GM20431 (cell line): ENCODE measurements around the gene ARHGAP28.

ENCODE experiments used
- in situ Hi-C: fragments of 300-500 bp; cut with MseI, MboI; formaldehyde crosslinking; loops from one replicate; pipeline ENCODE4 v1.15.0; 2020; ENCODE audit warnings: low sequenced_read_pairs; ENCODE audit not compliant: unreplicated experiment

The ARHGAP28 gene, protein sequence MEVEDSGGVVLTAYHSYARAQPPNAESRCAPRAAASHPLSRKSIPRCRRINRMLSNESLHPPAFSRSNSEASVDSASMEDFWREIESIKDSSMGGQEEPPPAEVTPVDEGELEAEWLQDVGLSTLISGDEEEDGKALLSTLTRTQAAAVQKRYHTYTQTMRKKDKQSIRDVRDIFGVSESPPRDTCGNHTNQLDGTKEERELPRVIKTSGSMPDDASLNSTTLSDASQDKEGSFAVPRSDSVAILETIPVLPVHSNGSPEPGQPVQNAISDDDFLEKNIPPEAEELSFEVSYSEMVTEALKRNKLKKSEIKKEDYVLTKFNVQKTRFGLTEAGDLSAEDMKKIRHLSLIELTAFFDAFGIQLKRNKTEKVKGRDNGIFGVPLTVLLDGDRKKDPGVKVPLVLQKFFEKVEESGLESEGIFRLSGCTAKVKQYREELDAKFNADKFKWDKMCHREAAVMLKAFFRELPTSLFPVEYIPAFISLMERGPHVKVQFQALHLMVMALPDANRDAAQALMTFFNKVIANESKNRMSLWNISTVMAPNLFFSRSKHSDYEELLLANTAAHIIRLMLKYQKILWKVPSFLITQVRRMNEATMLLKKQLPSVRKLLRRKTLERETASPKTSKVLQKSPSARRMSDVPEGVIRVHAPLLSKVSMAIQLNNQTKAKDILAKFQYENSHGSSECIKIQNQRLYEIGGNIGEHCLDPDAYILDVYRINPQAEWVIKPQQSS

DNA sequence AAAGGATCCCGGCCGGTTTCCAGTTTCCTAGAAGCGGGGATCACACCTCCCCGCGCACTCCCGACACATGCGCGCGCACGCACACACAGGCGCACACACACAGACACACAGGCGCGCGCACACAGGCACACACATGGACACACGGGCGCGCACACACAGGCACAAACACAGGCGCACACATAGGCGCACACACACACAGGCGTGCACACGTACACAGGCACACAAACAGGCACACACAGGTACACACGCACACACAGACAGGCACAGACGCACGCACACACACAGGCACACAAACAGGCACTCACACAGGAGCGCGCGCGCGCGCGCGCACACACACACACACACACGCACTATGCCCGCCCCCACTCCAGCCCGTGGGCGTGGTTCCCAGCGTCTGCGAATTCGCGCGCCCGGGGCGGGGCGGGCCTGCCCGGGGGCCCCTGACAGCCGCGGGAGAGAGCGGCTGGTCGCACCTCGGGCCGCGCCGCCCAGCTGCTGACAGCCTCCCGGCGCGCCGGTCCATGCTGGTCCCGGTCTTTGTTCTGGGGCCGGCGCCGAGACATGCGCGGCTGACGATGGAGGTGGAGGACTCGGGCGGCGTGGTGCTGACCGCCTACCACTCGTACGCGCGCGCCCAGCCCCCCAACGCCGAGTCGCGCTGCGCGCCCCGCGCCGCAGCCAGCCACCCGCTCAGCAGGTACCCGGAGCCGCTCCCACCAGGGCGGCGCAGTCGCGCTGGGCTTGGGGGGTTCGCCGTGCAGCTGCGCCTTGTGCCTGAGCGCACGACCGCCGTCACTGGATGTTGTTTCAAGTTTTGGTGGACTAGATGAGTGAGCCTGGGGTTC is at the start of gene ARHGAP28:
TSS of gene ARHGAP28 (plus strand) at position 470 of the 845 bp plus-strand sequence. CDS start at position 576, 106 bp downstream.
- in situ Hi-C loops: no loop called here

DNA sequence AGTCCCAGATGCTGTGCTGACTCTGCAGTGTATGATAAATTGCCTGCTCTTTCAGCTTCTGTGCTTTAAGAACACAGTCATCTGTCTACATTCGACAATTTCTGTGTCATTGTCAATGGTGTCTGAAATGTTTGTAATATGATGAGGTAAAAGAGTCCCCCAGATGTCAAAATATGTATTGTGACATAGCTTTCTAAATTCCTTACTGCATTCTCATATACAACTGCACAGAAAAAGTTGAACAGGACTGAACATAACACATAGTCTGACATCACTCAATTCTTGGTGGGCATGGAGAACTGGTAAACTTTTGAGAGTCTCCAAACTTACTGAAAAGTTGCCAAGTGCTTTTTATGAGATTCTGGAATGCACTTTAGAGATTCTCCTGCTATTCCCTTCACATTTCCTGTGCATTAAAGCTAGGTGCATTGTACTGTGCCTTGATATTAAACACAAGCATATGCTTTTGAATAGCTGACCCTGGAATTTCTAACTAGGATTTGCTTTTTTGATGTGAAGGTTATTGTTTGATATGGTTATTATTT is 48.1 kb upstream of the ARHGAP28 start:
- in situ Hi-C loops: no loop called here

DNA sequence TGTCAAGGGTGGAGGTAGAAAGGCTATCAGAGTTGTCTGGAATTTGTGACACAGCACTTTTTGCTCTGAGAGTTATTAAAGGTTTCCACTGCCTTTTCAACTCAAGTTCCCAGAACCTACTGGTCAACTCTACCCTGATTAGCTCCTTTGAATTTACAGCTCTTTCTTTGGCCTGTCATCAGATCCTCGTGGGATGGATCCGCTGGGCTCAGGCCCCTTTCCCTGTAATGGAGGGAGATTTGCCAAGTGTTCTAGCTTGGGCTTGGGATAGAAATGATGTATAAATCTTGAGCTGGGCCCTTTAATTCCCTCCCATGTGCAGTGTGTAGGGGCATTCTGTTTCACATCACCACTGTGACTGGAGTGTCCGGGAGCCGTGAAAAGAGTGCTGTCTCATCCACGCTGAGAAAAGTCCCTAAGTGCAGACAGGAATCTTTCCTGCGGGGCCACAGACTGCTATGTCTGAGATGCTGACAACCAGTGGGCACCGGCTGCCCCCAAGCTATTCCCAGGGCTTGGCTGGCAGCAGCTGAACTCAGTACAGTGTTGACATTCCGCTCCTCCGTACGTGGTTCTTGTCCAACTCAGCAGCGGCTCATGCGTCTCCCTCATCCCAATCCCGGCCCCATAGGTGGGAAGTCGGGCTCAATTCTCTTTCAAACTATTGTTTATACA is 46.9 kb upstream of the ARHGAP28 start:
- in situ Hi-C loops: no loop called here

DNA sequence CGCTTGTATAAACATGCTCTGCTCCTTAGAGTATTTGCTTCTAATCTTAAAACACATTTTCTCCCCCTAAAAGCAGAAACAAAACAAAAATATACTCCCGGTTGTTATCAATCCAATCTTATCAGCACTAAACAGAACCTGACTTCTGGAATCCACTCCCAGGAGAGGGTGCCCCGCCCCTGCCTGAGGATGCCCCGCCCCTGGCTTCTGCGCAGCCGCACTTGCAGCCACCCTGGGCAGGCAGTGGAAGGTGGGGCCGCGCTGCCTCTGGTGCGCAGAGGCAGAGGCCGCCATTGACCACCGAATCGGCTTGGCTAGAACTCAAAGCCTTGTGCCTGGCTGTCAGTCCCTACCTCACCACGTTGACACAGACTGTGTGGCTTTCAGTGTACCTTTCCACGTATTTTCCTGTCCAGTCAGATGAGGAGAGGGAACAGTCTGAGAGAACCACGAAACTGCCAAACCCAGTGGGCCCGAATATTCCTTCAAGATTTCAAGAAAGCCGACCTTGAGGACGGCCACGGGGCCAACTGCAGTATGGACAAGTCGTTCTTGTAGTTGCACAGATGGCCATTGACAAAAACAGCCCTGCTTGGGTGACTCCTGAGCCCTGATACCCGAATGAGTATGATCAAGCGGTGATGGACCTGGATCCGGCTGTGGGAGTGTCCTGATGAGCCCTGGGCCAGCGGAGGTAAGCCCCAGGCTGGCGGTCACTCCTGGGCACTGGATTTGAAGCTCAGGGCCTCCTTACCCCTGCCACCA is 46.2 kb upstream of the ARHGAP28 start:
- in situ Hi-C loops: no loop called here

DNA sequence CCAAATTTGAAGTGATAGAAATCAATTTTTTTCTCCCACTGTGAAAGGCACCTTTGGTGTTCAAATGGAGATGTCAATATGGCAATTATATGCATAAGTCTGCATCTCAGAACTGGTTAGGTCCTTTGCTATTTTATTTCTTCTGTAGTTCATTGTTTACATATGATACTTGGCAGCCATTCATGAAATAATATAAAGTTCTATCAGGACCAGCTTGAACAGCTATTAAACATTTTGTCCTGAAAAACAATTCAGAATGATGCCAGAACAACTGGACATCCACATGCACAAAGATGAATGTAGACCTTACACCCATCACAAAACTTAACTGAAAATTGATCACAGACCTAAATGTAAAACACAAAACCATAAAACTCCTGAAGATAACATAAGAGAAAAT is 41.8 kb upstream of the ARHGAP28 start:
- in situ Hi-C loops: no loop called here

DNA sequence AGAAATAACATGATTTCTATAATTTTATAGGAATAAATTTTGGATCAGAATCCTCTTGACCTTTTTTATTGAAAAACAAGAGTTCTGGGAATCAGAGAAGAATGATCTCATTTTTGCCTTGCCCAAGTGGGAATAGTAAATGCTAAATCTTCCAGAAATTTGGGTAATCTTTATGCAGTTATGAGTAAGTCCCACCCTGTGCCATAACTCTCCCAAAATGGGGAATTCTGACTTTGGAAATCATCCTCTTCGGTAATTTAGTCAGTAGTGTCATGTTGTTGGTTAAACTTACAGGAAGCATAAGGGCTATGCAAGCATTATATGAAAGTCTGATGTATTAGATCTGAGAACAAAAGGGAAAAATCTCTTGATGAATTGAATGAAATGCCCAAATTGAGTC is 20.6 kb upstream of the ARHGAP28 start:
- in situ Hi-C loops: no loop called here

DNA sequence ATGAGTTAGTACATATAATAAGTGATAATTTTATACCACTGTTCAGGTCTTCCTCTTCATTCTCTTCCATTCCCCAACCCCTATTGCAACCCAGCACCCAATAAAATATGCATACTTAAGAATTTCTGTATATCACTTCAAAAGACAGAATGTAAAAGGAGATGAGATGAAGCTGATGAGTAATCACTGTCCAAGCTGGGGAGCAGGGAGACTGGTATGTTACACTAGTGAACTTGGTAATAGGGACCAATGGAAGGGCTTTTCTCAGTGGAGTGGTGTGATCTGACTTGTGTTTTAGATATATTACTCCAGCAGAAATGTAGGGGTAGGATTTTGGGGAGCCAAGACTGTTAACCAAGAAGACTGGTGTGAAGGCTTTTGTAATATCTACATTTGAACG is 18.0 kb upstream of the ARHGAP28 start:
- in situ Hi-C loops: no loop called here

DNA sequence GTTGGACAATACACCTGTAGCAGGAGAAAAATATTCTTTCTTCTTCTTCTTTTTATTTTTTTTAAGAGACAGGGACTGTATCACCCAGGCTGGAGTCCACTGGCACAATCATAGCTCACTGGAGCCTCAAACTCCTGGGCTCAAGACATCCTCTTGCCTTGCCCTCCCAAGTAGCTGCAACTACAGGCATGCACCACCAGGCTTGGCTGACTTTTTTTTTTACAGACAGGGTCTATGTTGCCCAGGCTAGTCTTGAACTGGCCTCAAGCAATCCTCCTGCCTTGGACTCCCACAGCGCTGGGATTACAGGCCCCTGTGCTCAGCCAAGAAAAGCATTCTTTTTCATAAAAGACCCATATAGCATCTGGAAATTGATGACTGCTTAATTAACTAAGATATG is 17.1 kb upstream of the ARHGAP28 start:
- in situ Hi-C loops: no loop called here

DNA sequence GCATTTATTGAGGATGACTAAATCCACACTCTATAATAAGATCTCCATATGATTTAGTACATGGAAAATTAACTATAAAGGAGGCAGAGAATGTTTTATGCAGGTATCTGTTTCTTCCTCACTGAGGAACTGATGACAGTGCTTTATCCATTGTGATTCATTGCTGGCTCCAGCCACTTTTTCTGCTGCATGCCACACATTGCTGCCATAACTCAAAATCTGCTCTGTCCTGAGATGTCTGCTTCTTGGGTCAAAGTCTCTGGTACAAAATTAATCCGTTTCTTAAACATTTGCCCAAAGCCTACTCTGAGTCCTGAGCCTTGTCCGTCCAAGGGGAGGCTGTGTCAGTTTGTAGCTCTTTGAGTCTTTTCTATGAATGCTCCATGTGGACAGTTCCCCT is 15.5 kb upstream of the ARHGAP28 start:
- in situ Hi-C loops: no loop called here

DNA sequence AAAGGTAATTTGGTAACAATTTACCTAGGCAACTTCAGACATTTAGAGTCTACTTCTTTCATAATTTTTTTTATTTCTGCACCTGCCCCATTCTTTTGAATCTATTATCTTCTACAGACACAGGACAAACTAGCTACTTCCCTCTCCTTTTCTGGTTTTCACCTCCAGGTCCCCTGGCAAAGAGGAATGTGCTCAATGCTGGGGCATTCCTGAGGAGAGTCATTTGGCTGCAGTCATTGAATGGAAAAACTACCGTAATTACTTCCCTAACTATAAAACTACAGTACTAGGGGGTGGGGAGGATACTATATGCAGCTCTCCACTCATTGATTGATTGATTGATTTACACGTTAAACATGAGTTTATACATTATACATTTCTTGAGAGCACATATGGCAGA is 11.2 kb upstream of the ARHGAP28 start:
- in situ Hi-C loops: no loop called here

DNA sequence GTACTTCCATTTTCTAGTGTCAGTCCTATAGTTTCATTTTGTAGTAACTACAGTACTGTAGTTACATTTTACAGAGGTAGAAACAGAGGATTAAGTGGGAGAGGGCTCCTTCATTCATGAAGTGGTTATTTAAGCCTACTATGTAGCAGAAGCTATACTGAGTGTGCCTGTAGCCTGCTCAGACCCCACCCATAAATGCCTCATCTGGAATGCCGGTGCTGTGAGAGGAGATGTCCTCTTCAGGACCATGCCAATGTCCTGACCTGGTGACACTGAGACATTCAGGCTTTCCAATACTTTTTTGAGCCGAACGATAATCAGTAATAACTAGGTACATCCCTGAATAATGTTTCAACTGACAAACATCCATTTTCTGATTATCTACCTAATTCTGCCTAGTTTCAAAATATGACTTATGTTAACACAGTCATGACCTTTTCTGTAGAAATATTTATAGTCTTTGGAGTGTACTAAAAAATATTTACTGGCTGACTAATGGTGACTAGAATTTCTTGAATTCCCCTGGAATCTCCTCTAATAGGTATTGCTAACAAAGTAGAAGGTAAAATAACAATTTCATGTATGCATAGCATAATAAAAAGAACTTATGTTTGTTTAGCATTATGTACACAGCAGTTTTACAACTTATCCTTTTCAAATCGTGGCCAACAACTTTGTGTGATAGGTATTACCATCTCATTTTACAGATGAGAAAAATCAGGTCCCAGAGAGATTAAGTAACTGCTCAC is 10.2 kb upstream of the ARHGAP28 start:
- in situ Hi-C loops: no loop called here

DNA sequence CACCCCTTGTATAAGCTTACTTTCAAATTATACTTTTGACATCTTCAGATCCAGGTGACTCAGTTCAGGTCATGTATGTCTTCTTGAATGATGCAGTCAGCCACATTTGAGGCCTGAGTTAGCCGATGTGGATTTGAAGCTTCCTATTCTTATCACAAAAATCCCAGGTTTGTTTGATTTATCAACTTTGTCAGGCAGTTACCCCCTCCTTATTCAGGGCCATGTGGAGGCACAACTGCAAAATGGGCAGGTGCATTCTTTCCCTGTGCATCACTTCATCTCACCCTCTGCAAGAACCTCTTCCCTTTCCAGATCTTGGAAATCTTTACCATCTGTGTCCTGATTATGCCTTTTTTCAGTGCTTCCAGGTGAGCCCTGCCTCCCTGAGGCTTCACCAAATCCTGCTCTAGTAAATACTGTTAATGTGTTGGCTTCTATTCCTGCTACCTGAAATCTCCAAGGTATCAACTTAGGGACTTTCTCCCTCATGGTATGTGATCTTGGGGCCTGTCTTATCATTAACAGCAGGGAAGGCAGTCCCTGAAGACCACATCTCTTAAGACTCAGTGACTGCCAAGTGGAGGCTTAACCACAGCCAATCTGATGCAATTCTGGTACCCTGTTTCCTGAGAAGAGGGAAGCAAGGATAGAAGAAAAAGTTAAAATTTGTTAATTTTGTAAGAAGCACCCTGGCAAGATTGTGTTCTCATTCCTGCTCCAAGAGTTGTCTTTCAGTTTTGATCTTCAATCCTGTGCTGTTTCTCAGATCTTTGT is 9.4 kb upstream of the ARHGAP28 start:
- in situ Hi-C loops: no loop called here

DNA sequence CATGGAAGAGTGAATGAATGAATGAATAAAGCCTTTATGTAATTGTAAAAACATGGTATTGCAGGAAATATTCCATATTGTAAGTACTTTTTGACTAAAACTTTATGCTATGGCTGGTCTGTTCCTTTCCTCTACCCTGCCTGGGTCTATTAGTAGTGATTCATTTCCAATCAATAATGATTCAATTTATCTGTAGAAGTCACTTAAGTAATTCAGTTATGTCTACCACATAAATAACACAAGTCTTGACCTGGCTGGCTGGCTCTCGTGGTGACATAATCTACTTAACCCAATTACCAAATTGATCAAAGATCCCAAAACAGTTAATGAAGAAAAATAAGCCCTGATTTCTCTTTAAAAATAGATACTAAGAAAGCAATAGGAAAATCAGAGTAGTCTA is 7.8 kb upstream of the ARHGAP28 start:
- in situ Hi-C loops: no loop called here

DNA sequence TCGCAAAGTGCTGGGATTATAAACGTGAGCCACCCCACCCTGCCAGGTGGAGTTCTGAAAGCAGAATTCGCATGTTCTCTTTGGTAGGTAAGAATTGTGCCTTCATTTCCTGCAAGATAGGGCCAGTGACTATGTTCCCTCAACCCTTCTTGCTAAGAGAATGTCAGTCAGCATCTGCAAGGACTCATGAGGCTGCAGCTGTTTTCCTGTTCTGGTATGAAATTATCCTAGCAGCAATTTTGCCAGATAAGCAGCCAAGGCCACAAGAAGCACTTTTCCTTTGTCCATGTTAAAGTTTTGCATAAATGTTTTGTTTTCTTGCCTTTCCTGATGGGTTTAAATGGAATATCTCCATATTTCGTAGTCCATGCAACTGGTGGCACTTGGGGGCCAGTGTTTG is 6.8 kb upstream of the ARHGAP28 start:
- in situ Hi-C loops: no loop called here

DNA sequence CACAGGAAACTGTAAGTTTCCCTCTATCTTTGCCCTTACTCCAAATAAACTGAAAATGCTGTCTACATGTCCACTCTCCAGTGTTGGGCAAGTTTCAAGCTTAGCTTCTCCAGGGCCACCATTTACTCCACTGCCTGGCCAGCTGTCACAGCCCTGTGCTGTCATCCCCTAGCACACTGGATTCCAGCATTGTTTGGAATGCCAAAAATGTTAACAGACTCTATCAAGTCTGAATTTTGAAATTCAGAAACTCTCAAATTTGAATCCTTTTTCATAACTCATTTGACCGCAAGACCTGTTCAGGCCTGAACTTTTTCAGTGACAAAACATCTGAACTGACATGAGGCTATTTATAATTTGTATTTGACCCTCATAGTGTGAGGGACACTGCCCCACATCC is 5.2 kb upstream of the ARHGAP28 start:
- in situ Hi-C loops: no loop called here

DNA sequence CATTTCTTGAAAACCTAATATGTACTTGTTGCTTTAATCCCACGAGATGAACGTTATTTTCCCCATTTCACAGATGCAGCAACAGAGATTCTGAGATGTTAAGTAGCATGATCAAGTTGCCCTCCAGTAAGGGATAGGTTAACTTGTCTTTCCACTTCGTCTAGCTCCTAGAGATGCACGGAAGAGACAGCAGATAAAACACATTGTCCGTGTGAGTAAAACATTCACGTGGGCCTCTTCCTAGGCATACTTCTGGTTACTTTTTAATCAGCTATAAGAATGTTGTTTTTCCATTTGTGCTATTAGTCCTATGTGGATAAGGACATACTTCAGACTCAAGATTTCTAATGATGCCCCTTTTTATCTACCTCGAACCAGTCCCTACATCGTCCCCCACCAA is 1.2 kb upstream of the ARHGAP28 start:
- in situ Hi-C loops: no loop called here

DNA sequence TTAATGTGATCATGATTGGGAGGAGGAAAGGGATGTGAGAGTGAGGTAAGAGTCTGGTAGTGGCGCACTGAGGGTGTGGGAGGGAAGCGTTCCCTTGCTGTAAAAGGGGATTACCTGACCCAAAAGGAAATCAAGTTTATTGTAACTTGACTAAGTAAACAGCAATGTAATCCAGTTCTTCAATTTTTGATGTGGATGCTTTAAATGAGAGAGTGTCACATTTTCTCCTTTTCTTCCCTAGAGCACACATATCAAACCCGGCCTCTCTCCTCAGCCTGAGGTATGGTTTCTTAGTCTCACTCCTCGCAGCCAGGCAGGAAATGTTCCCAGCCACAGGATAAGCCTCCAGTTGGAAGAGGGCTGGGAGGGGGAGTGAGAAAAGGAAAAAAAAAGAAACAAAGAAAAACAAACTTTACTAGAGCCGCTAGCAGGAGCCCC is 688 bp upstream of the ARHGAP28 start:
- in situ Hi-C loops: no loop called here
